Activated B cell treated with CpG ODN at 0.5 μM for 24 hours (primary cell): Measurements from ENCODE around the gene ROR1. TPM values are rescaled to one million over a fixed set of nuclear protein-coding genes. Genes with fewer than 3 reads are reported as not detected.

Experiments used
- ATAC-seq: fragments of 200-7000 bp; cut with Tn5 transposase; one replicate; pipeline ENCODE4 v1.10.0; 2021; ENCODE audit warnings: low read depth, mild to moderate bottlenecking, moderate library complexity
- CTCF ChIA-PET: fragments of 350-600 bp; sonication (Branson Sonifier 250); formaldehyde crosslinking; loops from one replicate; lab custom pipeline; 2021; ENCODE audit warnings: antibody characterized with exemption; lab: Charles Lee
- POLR2A ChIA-PET: fragments of 350-600 bp; sonication (Branson Sonifier 250); formaldehyde crosslinking; loops from one replicate; lab custom pipeline; 2021; ENCODE audit warnings: antibody characterized with exemption; lab: Charles Lee
- DNase-seq: peaks from one replicate; pipeline ENCODE4 v3.0.0; 2022
- H3K27ac Mint-ChIP-seq: one replicate; pipeline ENCODE4 v1.8.0; 2020; ENCODE audit warnings: mixed read lengths
- H3K27me3 Mint-ChIP-seq: one replicate; pipeline ENCODE4 v1.8.0; 2021; ENCODE audit warnings: mixed read lengths
- H3K36me3 Mint-ChIP-seq: one replicate; pipeline ENCODE4 v1.8.0; 2021; ENCODE audit warnings: low read depth, mixed read lengths
- H3K4me1 Mint-ChIP-seq: one replicate; pipeline ENCODE4 v1.8.0; 2021; ENCODE audit warnings: mixed read lengths
- H3K4me3 Mint-ChIP-seq: one replicate; pipeline ENCODE4 v1.8.0; 2020; ENCODE audit warnings: mild to moderate bottlenecking, mixed read lengths
- H3K9me3 Mint-ChIP-seq: one replicate; pipeline ENCODE4 v1.8.0; 2020; ENCODE audit warnings: mixed read lengths
- intact Hi-C: fragments of 100-400 bp; cut with micrococcal nuclease; formaldehyde crosslinking; loops from one replicate; pipeline ENCODE4 v1.15.1; 2024
- total RNA-seq: library from RNA; stranded (reverse); gene quantifications from 2 replicates; pipeline ENCODE4 v1.2.3, GENCODE V29; 2022
- TF ChIP-seq, protein P1 (sequence below): fragments of 200-600 bp; IDR thresholded peaks from one replicate; pipeline ENCODE4 v1.8.0; 2022; ENCODE audit warnings: antibody characterized with exemption, mild to moderate bottlenecking

The ROR1 gene
- total RNA-seq, 1 donor from 2014 or later = 2.2 TPM

- TF ChIP-seq, protein P1, sequence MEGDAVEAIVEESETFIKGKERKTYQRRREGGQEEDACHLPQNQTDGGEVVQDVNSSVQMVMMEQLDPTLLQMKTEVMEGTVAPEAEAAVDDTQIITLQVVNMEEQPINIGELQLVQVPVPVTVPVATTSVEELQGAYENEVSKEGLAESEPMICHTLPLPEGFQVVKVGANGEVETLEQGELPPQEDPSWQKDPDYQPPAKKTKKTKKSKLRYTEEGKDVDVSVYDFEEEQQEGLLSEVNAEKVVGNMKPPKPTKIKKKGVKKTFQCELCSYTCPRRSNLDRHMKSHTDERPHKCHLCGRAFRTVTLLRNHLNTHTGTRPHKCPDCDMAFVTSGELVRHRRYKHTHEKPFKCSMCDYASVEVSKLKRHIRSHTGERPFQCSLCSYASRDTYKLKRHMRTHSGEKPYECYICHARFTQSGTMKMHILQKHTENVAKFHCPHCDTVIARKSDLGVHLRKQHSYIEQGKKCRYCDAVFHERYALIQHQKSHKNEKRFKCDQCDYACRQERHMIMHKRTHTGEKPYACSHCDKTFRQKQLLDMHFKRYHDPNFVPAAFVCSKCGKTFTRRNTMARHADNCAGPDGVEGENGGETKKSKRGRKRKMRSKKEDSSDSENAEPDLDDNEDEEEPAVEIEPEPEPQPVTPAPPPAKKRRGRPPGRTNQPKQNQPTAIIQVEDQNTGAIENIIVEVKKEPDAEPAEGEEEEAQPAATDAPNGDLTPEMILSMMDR = no peak
- intact Hi-C loops = no loop called here
- Mint-ChIP-seq H3K27me3 (peaks cover 7% of the 10 kb centered on the region), H3K27ac (no peak overlapping the region), H3K4me3 (no peak overlapping the region), H3K36me3 (peaks cover 2% of the 10 kb centered on the region), H3K9me3 (peaks cover 16% of the 10 kb centered on the region), H3K4me1 (no peaks in the 10 kb centered on the region)
- DNase-seq (no peak), ATAC-seq (no peak)
- ChIA-PET POLR2A (no interaction called here), CTCF (no interaction called here)
Measured at GRCh38 chr1:63859480-63860275, 85.9 kb downstream of the ROR1 start.

DNA sequence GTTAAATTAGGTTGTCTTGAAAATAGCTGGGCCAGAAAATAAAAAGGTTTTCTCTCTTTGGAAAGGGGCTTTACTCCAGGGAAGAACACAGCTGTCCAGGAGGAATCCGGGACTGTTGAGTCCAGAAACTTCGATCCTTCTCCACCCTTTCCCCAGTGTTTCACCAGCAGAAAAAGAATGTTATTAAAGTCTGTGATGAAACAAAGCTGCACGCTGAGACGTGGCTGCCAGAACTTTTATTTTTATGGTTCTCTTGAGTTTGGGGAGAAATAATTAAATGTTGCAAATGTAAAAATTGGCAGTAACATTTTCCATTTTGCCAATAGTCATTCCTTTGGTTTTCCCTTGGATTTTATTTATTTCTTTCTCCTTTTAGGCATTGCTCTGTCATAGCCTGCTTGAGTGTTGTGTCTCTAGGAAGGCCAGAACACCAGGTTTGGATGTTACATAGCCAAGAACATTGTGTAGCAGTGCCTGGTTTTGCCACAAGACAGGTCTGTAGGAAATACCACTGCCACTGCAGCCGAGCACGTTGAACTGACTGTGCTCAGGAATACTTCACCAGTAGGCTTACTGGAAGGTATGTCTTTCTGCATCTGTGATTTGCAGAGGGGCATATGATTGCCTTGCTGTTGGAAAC lies 87.4 kb downstream of the ROR1 start:
- TF ChIP-seq, protein P1 = no peak
- H3K27ac Mint-ChIP-seq = no peak overlapping the region
- peaks cover 7% of the 10 kb centered on the region for H3K9me3 Mint-ChIP-seq
- no peak for ATAC-seq
- no peak for DNase-seq
- intact Hi-C loops = no loop called here
- no peaks in the 10 kb centered on the region for H3K4me1 Mint-ChIP-seq
- peaks cover 2% of the 10 kb centered on the region for H3K36me3 Mint-ChIP-seq
- H3K4me3 Mint-ChIP-seq = no peak overlapping the region
- ChIA-PET CTCF (no interaction called here), POLR2A (no interaction called here)
- peaks cover 7% of the 10 kb centered on the region for H3K27me3 Mint-ChIP-seq

DNA sequence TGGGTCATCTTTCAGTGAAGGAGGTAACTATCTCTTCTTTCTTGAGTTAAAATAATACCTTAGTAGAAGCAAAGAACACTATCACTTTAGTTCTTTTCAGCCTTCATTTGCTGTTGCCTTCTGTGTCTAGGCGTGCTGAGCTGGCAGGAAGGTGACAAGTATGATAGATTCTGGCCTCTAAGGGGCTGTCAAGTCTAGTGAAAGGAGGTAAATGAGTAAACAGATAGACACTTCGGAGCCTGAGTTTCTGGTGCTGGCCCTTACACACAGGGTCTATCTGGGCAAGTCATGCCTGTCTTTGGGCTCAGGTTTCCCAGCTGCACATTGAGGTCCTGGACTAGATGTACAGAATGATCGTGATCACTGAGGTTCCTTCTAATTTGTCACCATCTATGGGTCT lies 89.3 kb downstream of the ROR1 start:
- H3K27ac Mint-ChIP-seq = no peak overlapping the region
- H3K27me3 Mint-ChIP-seq = no peaks in the 10 kb centered on the region
- DNase-seq (no peak), ATAC-seq (no peak)
- no peak overlapping the region for H3K4me3 Mint-ChIP-seq
- ChIA-PET POLR2A (no interaction called here), CTCF (no interaction called here)
- H3K4me1 Mint-ChIP-seq = no peaks in the 10 kb centered on the region
- no peaks in the 10 kb centered on the region for H3K36me3 Mint-ChIP-seq
- intact Hi-C loops = no loop called here
- TF ChIP-seq, protein P1 = no peak
- H3K9me3 Mint-ChIP-seq = no peaks in the 10 kb centered on the region

- Mint-ChIP-seq H3K4me1 (no peaks in the 10 kb centered on the region), H3K4me3 (no peak overlapping the region), H3K27me3 (no peaks in the 10 kb centered on the region), H3K36me3 (no peaks in the 10 kb centered on the region), H3K9me3 (no peaks in the 10 kb centered on the region), H3K27ac (no peak overlapping the region)
- no peak for ATAC-seq
- TF ChIP-seq, protein P1 = no peak
- CTCF ChIA-PET = no interaction called here
- DNase-seq = no peak
- intact Hi-C loops = no loop called here
- POLR2A ChIA-PET = no interaction called here
Measured at GRCh38 chr1:63864224-63864641, 90.4 kb downstream of the ROR1 start.

DNA sequence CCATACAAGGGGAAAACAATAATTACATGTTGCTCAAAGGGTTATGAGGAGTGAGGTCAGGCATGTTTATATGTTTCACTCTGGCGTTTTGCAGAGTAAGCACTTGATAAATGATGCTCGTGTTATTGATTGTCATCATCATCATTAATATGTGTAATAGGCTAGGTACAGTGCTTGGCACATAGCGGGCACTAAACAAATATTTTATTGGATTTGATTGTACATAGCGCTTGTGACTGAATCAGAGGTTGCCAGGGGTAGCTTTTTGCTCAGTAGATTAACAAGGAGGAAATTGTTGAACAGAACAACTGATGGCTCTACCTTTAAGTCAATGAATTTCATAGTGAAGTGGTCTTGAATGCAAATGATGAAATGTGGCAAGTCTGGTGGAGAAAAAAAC lies 91.7 kb downstream of the ROR1 start:
- H3K27me3 Mint-ChIP-seq = peaks cover 2% of the 10 kb centered on the region
- no peaks in the 10 kb centered on the region for H3K9me3 Mint-ChIP-seq
- TF ChIP-seq, protein P1 = no peak
- H3K27ac Mint-ChIP-seq = no peak overlapping the region
- no peak overlapping the region for H3K4me3 Mint-ChIP-seq
- no peaks in the 10 kb centered on the region for H3K36me3 Mint-ChIP-seq
- H3K4me1 Mint-ChIP-seq = no peaks in the 10 kb centered on the region
- CTCF ChIA-PET = interaction anchor here (1.6 kb wide), 1 partner anchor 49 kb away, joined by 4 read pairs; no protein-coding TSS in a partner anchor
- ATAC-seq (no peak), DNase-seq (no peak)
- POLR2A ChIA-PET = no interaction called here
- intact Hi-C loops = no loop called here
